Panc1 (cell line): ENCODE results near the gene ABCC4. TPM values are rescaled to one million over a fixed set of nuclear protein-coding genes. Genes with fewer than 3 reads are reported as not detected.

Source experiments
- ATAC-seq: fragments of 200-7000 bp; cut with Tn5 transposase; 2 replicates; pipeline ENCODE4 v1.9.1; 2020; ENCODE audit warnings: mild to moderate bottlenecking, moderate library complexity
- BruUV-seq: library from RNA; stranded (reverse); fragments of 400-500 nt; replicated peaks from 2 replicates; lab custom pipeline; 2021; lab: Mats Ljungman, UMichigan
- CTCF ChIA-PET: fragments of 300-600 bp; sonication (Branson Sonifier 250); formaldehyde crosslinking; loops from one replicate; lab custom pipeline; 2022; ENCODE audit warnings: antibody characterized with exemption; lab: Charles Lee
- POLR2A ChIA-PET: fragments of 300-600 bp; sonication (Branson Sonifier 250); formaldehyde crosslinking; loops from one replicate; lab custom pipeline; 2022; ENCODE audit warnings: antibody characterized with exemption; lab: Charles Lee
- DNase-seq: peaks from one replicate; pipeline ENCODE4 v3.0.0-alpha.2; 2010; ENCODE audit warnings: low read depth, low spot score
- H3K27ac ChIP-seq: 2 replicates; pipeline ENCODE4 v1.5.1; 2011; ENCODE audit warnings: mild to moderate bottlenecking, low read length, inconsistent platforms
- H3K27me3 ChIP-seq: fragments of 200-500 bp; sonication (Bioruptor generic); 2 replicates; pipeline ENCODE4 v1.6.0; 2014; ENCODE audit warnings: low read length, inconsistent platforms; ENCODE audit not compliant: control insufficient read depth, insufficient read depth
- H3K36me3 ChIP-seq: fragments of 200-500 bp; sonication (Bioruptor generic); 2 replicates; pipeline ENCODE4 v1.5.1; 2014; ENCODE audit warnings: inconsistent platforms, mild to moderate bottlenecking, low read length, moderate library complexity; ENCODE audit not compliant: control insufficient read depth, insufficient read depth
- H3K4me1 ChIP-seq: 2 replicates; pipeline ENCODE4 v1.5.1; 2011; ENCODE audit warnings: inconsistent platforms, mild to moderate bottlenecking, low read length, moderate library complexity; ENCODE audit not compliant: control insufficient read depth, insufficient read depth
- H3K4me3 ChIP-seq, 2 experiments: 2 replicates each; pipeline ENCODE4 v1.5.1; 2011 to 2012; ENCODE audit warnings: low read depth in 2 of 2, low read length in 2 of 2, mild to moderate bottlenecking in 2 of 2, inconsistent platforms in 1 of 2, moderate library complexity in 1 of 2
- H3K9me3 ChIP-seq: fragments of 200-500 bp; sonication (Bioruptor generic); 2 replicates; pipeline ENCODE4 v1.5.1; 2014; ENCODE audit warnings: low read depth, mild to moderate bottlenecking, inconsistent platforms, low read length, moderate library complexity; ENCODE audit not compliant: control insufficient read depth, insufficient read depth
- POLR2AphosphoS5 ChIP-seq: IDR thresholded peaks from 2 replicates; pipeline ENCODE4 v1.6.1; 2012; ENCODE audit warnings: mild to moderate bottlenecking, low read depth, low read length, moderate library complexity
- SIN3A ChIP-seq: IDR thresholded peaks from 2 replicates; pipeline ENCODE4 v1.6.1; 2012; ENCODE audit warnings: low read depth, mild to moderate bottlenecking, low read length, moderate library complexity, borderline replicate concordance; ENCODE audit not compliant: insufficient read depth
- TCF7L2 ChIP-seq: IDR thresholded peaks from 2 replicates; pipeline ENCODE4 v1.6.1; 2011; ENCODE audit warnings: mild to moderate bottlenecking, low read depth, low read length, inconsistent platforms
- in situ Hi-C: cut with HindIII; loops from 2 replicates; pipeline ENCODE4 v1.10.0; 2016; ENCODE audit warnings: low sequenced_read_pairs, low pct_unique_long_range_greater_than_20kb
- intact Hi-C: fragments of 100-400 bp; cut with micrococcal nuclease; formaldehyde crosslinking; loops from one replicate; pipeline ENCODE4 v1.10.0; 2022; ENCODE audit not compliant: unreplicated experiment
- total RNA-seq: library from RNA; stranded (reverse); gene quantifications from one replicate; pipeline ENCODE4 v1.2.1, GENCODE V29; 2021; ENCODE audit not compliant: unreplicated experiment
- TF ChIP-seq, protein P1 (sequence below), 2 experiments: IDR thresholded peaks; 2 replicates each; pipeline ENCODE4 v1.6.1; 2011 to 2012; ENCODE audit warnings: low read depth in 2 of 2, control low read depth in 1 of 2, low read length in 1 of 2, mild to moderate bottlenecking in 1 of 2, moderate library complexity in 1 of 2; ENCODE audit not compliant: insufficient read depth in 1 of 2
- TF ChIP-seq, protein P2 (sequence below): fragments of 450-650 bp; IDR thresholded peaks from 2 replicates; pipeline ENCODE4 v1.5.1; 2017; ENCODE audit warnings: mild to moderate bottlenecking

Gene ABCC4
- total RNA-seq, 1 experiment from 2014 or later = 69.3 TPM

DNA sequence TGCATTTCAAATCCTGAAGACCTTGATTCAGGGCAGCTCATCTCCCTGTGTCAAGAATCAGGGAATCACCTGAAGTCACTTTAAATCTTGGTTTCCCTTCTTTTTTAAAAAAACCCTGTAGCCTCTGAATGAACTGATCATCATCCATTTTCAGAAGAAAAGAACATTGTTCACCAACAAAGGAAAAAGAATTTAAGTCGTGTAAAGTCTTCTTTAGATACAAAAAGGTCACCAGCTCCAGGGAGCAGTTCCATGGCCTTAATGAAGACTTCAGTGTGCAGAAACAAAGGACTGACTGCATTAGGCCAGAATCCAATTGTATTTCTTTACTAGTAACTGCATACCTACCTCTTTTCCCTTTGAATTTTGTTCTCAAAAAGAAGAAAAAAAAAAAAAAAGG, 245.0 kb downstream of the ABCC4 start:
- ChIA-PET POLR2A (no interaction called here), CTCF (no interaction called here)
- Histone ChIP-seq H3K4me1 (no peaks in the 10 kb centered on the region), H3K27me3 (no peaks in the 10 kb centered on the region), H3K4me3 (no peak overlapping the region), H3K9me3 (no peaks in the 10 kb centered on the region), H3K27ac (no peak overlapping the region), H3K36me3 (no peaks in the 10 kb centered on the region)
- intact Hi-C loops = no loop called here
- BruUV-seq = no TSS peak
- no peak for ATAC-seq
- no peak for DNase-seq
- TF ChIP-seq SIN3A = no peak
- TF ChIP-seq, protein P1, sequence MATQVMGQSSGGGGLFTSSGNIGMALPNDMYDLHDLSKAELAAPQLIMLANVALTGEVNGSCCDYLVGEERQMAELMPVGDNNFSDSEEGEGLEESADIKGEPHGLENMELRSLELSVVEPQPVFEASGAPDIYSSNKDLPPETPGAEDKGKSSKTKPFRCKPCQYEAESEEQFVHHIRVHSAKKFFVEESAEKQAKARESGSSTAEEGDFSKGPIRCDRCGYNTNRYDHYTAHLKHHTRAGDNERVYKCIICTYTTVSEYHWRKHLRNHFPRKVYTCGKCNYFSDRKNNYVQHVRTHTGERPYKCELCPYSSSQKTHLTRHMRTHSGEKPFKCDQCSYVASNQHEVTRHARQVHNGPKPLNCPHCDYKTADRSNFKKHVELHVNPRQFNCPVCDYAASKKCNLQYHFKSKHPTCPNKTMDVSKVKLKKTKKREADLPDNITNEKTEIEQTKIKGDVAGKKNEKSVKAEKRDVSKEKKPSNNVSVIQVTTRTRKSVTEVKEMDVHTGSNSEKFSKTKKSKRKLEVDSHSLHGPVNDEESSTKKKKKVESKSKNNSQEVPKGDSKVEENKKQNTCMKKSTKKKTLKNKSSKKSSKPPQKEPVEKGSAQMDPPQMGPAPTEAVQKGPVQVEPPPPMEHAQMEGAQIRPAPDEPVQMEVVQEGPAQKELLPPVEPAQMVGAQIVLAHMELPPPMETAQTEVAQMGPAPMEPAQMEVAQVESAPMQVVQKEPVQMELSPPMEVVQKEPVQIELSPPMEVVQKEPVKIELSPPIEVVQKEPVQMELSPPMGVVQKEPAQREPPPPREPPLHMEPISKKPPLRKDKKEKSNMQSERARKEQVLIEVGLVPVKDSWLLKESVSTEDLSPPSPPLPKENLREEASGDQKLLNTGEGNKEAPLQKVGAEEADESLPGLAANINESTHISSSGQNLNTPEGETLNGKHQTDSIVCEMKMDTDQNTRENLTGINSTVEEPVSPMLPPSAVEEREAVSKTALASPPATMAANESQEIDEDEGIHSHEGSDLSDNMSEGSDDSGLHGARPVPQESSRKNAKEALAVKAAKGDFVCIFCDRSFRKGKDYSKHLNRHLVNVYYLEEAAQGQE (IDR thresholded peaks at IDR 0.05; ENCODE audit: insufficient read depth in 1 of 2, low read depth in 2 of 2, low read length in 1 of 2) = no peak
- no peak for TF ChIP-seq POLR2AphosphoS5
- TF ChIP-seq, protein P2, sequence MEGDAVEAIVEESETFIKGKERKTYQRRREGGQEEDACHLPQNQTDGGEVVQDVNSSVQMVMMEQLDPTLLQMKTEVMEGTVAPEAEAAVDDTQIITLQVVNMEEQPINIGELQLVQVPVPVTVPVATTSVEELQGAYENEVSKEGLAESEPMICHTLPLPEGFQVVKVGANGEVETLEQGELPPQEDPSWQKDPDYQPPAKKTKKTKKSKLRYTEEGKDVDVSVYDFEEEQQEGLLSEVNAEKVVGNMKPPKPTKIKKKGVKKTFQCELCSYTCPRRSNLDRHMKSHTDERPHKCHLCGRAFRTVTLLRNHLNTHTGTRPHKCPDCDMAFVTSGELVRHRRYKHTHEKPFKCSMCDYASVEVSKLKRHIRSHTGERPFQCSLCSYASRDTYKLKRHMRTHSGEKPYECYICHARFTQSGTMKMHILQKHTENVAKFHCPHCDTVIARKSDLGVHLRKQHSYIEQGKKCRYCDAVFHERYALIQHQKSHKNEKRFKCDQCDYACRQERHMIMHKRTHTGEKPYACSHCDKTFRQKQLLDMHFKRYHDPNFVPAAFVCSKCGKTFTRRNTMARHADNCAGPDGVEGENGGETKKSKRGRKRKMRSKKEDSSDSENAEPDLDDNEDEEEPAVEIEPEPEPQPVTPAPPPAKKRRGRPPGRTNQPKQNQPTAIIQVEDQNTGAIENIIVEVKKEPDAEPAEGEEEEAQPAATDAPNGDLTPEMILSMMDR = no peak
- TF ChIP-seq TCF7L2 = no peak
- in situ Hi-C loops = no loop called here

DNA sequence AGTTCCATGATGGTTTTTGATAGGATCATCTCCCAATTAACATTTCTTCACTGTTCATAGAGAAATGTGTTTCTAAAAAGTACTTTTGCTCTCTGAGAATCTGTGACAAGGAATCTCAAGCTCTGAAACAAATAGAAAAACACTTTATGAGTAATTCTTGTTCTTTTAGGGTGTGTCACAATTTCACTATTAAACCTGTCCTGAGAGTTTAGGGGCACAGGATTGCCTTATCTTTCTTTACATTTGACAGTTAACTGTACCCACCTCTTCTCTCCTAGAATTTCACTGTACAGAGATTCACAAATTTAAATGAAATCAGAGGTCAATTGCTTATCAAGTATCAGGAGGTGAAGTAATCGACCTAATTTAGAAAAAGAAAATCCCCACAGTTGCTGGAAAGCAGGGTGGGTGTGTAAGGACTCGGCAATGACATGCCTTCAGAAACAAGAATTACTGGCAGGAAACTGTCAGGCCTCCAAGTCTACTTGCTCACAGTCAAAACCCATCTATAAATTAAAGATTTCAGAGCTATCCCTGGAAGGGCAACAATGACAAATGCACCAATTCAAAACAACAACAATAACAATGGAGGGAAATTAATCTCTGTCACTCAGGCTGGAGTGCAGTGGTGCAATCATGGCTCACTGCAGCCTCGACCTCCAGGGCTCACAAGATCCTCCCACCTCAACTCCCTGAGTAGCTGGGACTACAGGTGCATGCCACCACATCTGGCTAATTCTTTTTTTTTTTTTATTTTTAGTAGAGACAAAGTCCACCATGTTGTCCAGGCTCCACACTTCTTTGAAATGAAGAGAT, 250.2 kb downstream of the ABCC4 start:
- H3K9me3 ChIP-seq = no peaks in the 10 kb centered on the region
- no peak for ATAC-seq
- no peak for DNase-seq
- ChIA-PET POLR2A (no interaction called here), CTCF (no interaction called here)
- TF ChIP-seq TCF7L2 (no peak), SIN3A (no peak), POLR2AphosphoS5 (no peak)
- TF ChIP-seq, protein P2 = no peak
- TF ChIP-seq, protein P1 (IDR thresholded peaks at IDR 0.05; ENCODE audit: insufficient read depth in 1 of 2, low read depth in 2 of 2, low read length in 1 of 2) = no peak
- H3K27ac ChIP-seq = no peak overlapping the region
- H3K36me3 ChIP-seq = no peaks in the 10 kb centered on the region
- H3K27me3 ChIP-seq = no peaks in the 10 kb centered on the region
- no TSS peak for BruUV-seq
- H3K4me3 ChIP-seq = no peak overlapping the region
- in situ Hi-C loops = no loop called here
- no peaks in the 10 kb centered on the region for H3K4me1 ChIP-seq
- intact Hi-C loops = no loop called here
